Mesodermal cell (in vitro differentiated cells): ENCODE data around the gene HOGA1.
A peak's percentile ranks its signal among the peaks of the same experiment; 100 is the strongest.
"Not testable (repeated sequence)": the region's sequence is repeated elsewhere in the genome, so short reads cannot be mapped to it uniquely, and the experiment has no call there.

Source experiments
- H3K27ac ChIP-seq: 2 replicates; pipeline ENCODE4 v1.7.0; 2013; ENCODE audit warnings: mild to moderate bottlenecking, low read depth, low read length, moderate library complexity; ENCODE audit not compliant: severe bottlenecking
- H3K36me3 ChIP-seq: 2 replicates; pipeline ENCODE4 v1.7.1; 2013; ENCODE audit warnings: mild to moderate bottlenecking, low read length, moderate library complexity; ENCODE audit not compliant: control insufficient read depth, insufficient read depth
- H3K4me1 ChIP-seq: one replicate; pipeline ENCODE4 v1.7.1; 2013; ENCODE audit warnings: mild to moderate bottlenecking, low read length; ENCODE audit not compliant: insufficient read depth, control insufficient read depth, poor library complexity, severe bottlenecking
- H3K4me3 ChIP-seq: 2 replicates; pipeline ENCODE4 v1.7.0; 2013; ENCODE audit warnings: low read length, control low read depth, mild to moderate bottlenecking; ENCODE audit not compliant: insufficient read depth, poor library complexity, severe bottlenecking; ENCODE audit errors: extremely low read depth
- H3K9me3 ChIP-seq: 2 replicates; pipeline ENCODE4 v1.7.1; 2013; ENCODE audit warnings: mild to moderate bottlenecking, low read length, moderate library complexity; ENCODE audit not compliant: control insufficient read depth
- WGBS, 2 experiments: methylation state at CpG; one replicate each; pipeline ENCODE4 v1.1.5; 2013; ENCODE audit warnings: missing lambda C conversion rate in 2 of 2; ENCODE audit not compliant: insufficient coverage in 2 of 2; 5-methylcytosine and 5-hydroxymethylcytosine counted together

Gene HOGA1

GRCh38 chr10:97640868-97641811 is 57.0 kb downstream of the HOGA1 start:
- H3K36me3 ChIP-seq, result peaks cover 31% of the 10 kb centered on the region
- WGBS, 2 experiments, result 1 to 3% methylated on average over 36 to 47 of the region's 67 CpGs
- H3K4me3 ChIP-seq, result peak overlapping the region; percentile 88
- H3K27ac ChIP-seq, result peak overlapping the region; percentile 79
- H3K9me3 ChIP-seq, result no peaks in the 10 kb centered on the region
- peaks cover 3% of the 10 kb centered on the region for H3K4me1 ChIP-seq

GRCh38 chr10:97642471-97643159 is 58.4 kb downstream of the HOGA1 start:
- not testable (repeated sequence) for H3K4me1 ChIP-seq, H3K27ac ChIP-seq, H3K4me3 ChIP-seq, H3K9me3 ChIP-seq
- WGBS, 2 experiments, result 95 to 98% methylated on average over 11 to 12 of the region's 13 CpGs
- peaks cover 45% of the 10 kb centered on the region for H3K36me3 ChIP-seq

GRCh38 chr10:97643441-97643985 is 59.3 kb downstream of the HOGA1 start:
- no peak overlapping the region for H3K27ac ChIP-seq
- no peak overlapping the region for H3K4me3 ChIP-seq
- no peaks in the 10 kb centered on the region for H3K9me3 ChIP-seq
- 100% methylated on average over 1 of the region's 4 CpGs for WGBS, 2 experiments
- H3K4me1 ChIP-seq, result peaks cover 4% of the 10 kb centered on the region
- peaks cover 48% of the 10 kb centered on the region for H3K36me3 ChIP-seq

GRCh38 chr10:97644936-97645335 is 60.7 kb downstream of the HOGA1 start:
- no peak overlapping the region for H3K27ac ChIP-seq
- H3K36me3 ChIP-seq, result peaks cover 48% of the 10 kb centered on the region
- H3K9me3 ChIP-seq, result no peaks in the 10 kb centered on the region
- WGBS, 2 experiments, result 100% methylated on average over 1 to 2 of the region's 4 CpGs
- peaks cover 13% of the 10 kb centered on the region for H3K4me1 ChIP-seq
- H3K4me3 ChIP-seq, result no peak overlapping the region

GRCh38 chr10:97647556-97647955 is 63.4 kb downstream of the HOGA1 start:
- Histone ChIP-seq H3K4me3 (no peak overlapping the region), H3K36me3 (peaks cover 74% of the 10 kb centered on the region), H3K9me3 (no peaks in the 10 kb centered on the region), H3K4me1 (peaks cover 19% of the 10 kb centered on the region), H3K27ac (no peak overlapping the region)
- WGBS, 2 experiments, result 88 to 95% methylated on average over 1 of the region's 1 CpG

- no peaks in the 10 kb centered on the region for H3K9me3 ChIP-seq
- peak overlapping the region; percentile 36 for H3K27ac ChIP-seq
- H3K4me3 ChIP-seq, result no peak overlapping the region
- 41 to 42% methylated on average over 3 to 5 of the region's 5 CpGs for WGBS, 2 experiments
- peaks cover 77% of the 10 kb centered on the region for H3K36me3 ChIP-seq
- H3K4me1 ChIP-seq, result peaks cover 19% of the 10 kb centered on the region
These were observed 64.6 kb downstream of the HOGA1 start for GRCh38 chr10:97648562-97649404.

- WGBS, 2 experiments, result no CpG with 5 or more reads among the region's 4 CpGs
- H3K9me3 ChIP-seq, H3K4me3 ChIP-seq: not testable (repeated sequence)
- Histone ChIP-seq H3K4me1 (peaks cover 19% of the 10 kb centered on the region), H3K27ac (peak overlapping the region; percentile 36), H3K36me3 (peaks cover 77% of the 10 kb centered on the region)
These were observed 65.2 kb downstream of the HOGA1 start for GRCh38 chr10:97649405-97649750.

GRCh38 chr10:97650726-97651125 is 66.5 kb downstream of the HOGA1 start:
- 92 to 94% methylated on average over 2 to 3 of the region's 3 CpGs for WGBS, 2 experiments

GRCh38 chr10:97651773-97652172 is 67.6 kb downstream of the HOGA1 start:
- Histone ChIP-seq H3K4me3 (no peak overlapping the region), H3K9me3 (no peaks in the 10 kb centered on the region), H3K4me1 (peaks cover 19% of the 10 kb centered on the region), H3K36me3 (peaks cover 80% of the 10 kb centered on the region), H3K27ac (no peak overlapping the region)
- WGBS, 2 experiments, result 89 to 100% methylated on average over 1 to 2 of the region's 3 CpGs

More at GRCh38 chr10:97650726-97651125, 66.5 kb downstream of the HOGA1 start:
- no peaks in the 10 kb centered on the region for H3K9me3 ChIP-seq
- peaks cover 78% of the 10 kb centered on the region for H3K36me3 ChIP-seq
- no peak overlapping the region for H3K27ac ChIP-seq
- peaks cover 19% of the 10 kb centered on the region for H3K4me1 ChIP-seq
- H3K4me3 ChIP-seq, result no peak overlapping the region

- H3K36me3 ChIP-seq, result peaks cover 86% of the 10 kb centered on the region
- H3K4me3 ChIP-seq, result no peak overlapping the region
- WGBS, 2 experiments, result 86 to 96% methylated on average over 5 of the region's 5 CpGs
- H3K4me1 ChIP-seq, result no peaks in the 10 kb centered on the region
- H3K27ac ChIP-seq, result no peak overlapping the region
- H3K9me3 ChIP-seq, result no peaks in the 10 kb centered on the region
These were observed 72.6 kb downstream of the HOGA1 start for GRCh38 chr10:97656777-97657176.
